ENCODE results near the gene MMP10.
"Not testable (repeated sequence)": the region's sequence is repeated elsewhere in the genome, so short reads cannot be mapped to it uniquely, and the experiment has no call there.

DNA sequence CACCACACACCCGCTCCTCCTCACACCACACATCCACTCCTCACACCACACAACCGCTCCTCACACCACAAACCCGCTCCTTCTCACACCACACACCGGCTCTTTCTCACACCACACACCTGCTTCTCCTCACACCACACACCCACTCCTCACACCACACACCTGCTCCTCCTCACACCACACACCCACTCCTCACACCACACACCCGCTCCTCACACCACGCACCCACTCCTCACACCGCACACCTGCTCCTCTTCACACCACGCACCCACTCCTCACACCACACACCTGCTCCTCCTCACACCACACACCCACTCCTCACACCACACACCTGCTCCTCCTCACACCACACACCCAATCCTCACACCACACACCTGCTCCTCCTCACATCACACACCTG, 49.5 kb downstream of the MMP10 start:
- TF ChIP-seq EP300 (conservative IDR thresholded peaks at IDR 0.05; ENCODE audit: poor library complexity, severe bottlenecking); SMC3 (conservative IDR thresholded peaks at IDR 0.05; ENCODE audit: poor library complexity); EZH2 (IDR thresholded peaks at IDR 0.05; ENCODE audit: borderline replicate concordance, insufficient read depth, low read length, poor library complexity, severe bottlenecking): not testable (repeated sequence)
- TF ChIP-seq, protein P1, sequence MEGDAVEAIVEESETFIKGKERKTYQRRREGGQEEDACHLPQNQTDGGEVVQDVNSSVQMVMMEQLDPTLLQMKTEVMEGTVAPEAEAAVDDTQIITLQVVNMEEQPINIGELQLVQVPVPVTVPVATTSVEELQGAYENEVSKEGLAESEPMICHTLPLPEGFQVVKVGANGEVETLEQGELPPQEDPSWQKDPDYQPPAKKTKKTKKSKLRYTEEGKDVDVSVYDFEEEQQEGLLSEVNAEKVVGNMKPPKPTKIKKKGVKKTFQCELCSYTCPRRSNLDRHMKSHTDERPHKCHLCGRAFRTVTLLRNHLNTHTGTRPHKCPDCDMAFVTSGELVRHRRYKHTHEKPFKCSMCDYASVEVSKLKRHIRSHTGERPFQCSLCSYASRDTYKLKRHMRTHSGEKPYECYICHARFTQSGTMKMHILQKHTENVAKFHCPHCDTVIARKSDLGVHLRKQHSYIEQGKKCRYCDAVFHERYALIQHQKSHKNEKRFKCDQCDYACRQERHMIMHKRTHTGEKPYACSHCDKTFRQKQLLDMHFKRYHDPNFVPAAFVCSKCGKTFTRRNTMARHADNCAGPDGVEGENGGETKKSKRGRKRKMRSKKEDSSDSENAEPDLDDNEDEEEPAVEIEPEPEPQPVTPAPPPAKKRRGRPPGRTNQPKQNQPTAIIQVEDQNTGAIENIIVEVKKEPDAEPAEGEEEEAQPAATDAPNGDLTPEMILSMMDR (IDR thresholded peaks at IDR 0.05; ENCODE audit: poor library complexity, severe bottlenecking), result not testable (repeated sequence)

Measured in neural cell (in vitro differentiated cells).